ENCODE data around the gene TFCP2L1. TPM values are rescaled to one million over a fixed set of nuclear protein-coding genes. Genes with fewer than 3 reads are reported as not detected.
"Not testable (repeated sequence)": the region's sequence is repeated elsewhere in the genome, so short reads cannot be mapped to it uniquely, and the experiment has no call there.

TFCP2L1 gene
- total RNA-seq, 4 donors from 2014 or later = 18.3 to 75.8 (median 49.3) TPM

DNA sequence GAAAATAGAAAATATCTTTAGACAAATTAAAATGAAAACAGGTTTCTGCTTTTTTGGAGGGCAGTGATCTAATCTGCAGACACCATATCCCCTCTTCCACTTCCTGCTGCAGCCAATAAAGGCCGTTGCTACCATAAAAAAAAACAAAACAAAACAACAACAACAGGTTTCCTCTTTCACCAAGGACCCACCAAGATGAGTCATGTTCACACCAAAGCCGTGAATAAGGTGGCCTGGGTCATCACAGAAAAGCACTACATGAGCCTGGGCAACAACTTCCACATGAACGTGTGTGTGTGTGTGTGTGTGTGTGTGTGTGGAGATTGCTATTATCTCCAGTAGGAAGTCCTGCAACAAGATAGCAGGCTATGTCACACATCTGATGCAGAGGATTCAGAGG lies 24.8 kb upstream of the TFCP2L1 start:
- intact Hi-C loops (cut with DNase I; ENCODE audit: low total_unique reads) = no loop called here
- 25 to 30% methylated on average over 3 of the region's 3 CpGs for WGBS, 2 donors
- no peak for TF ChIP-seq POLR2A (IDR thresholded peaks at IDR 0.05)
- TF ChIP-seq, protein P1, sequence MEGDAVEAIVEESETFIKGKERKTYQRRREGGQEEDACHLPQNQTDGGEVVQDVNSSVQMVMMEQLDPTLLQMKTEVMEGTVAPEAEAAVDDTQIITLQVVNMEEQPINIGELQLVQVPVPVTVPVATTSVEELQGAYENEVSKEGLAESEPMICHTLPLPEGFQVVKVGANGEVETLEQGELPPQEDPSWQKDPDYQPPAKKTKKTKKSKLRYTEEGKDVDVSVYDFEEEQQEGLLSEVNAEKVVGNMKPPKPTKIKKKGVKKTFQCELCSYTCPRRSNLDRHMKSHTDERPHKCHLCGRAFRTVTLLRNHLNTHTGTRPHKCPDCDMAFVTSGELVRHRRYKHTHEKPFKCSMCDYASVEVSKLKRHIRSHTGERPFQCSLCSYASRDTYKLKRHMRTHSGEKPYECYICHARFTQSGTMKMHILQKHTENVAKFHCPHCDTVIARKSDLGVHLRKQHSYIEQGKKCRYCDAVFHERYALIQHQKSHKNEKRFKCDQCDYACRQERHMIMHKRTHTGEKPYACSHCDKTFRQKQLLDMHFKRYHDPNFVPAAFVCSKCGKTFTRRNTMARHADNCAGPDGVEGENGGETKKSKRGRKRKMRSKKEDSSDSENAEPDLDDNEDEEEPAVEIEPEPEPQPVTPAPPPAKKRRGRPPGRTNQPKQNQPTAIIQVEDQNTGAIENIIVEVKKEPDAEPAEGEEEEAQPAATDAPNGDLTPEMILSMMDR (IDR thresholded peaks at IDR 0.05) = no peak
- H3K4me3 ChIP-seq (ENCODE audit: low read depth, poor library complexity, severe bottlenecking) = no peak overlapping the region
- no peak for DNase-seq (ENCODE audit: low spot score in 2 of 2)

- DNase-seq (ENCODE audit: low spot score in 2 of 2) = no peak
- TF ChIP-seq POLR2A (IDR thresholded peaks at IDR 0.05) = no peak
- TF ChIP-seq, protein P1 (IDR thresholded peaks at IDR 0.05) = no peak
- no peak overlapping the region for H3K4me3 ChIP-seq (ENCODE audit: low read depth, poor library complexity, severe bottlenecking)
- intact Hi-C loops (cut with DNase I; ENCODE audit: low total_unique reads) = no loop called here
These were observed 24.3 kb upstream of the TFCP2L1 start for GRCh38 chr2:121309323-121309722.

GRCh38 chr2:121307048-121307447 lies 22.0 kb upstream of the TFCP2L1 start:
- intact Hi-C loops (cut with DNase I; ENCODE audit: low total_unique reads) = no loop called here
- H3K4me3 ChIP-seq (ENCODE audit: low read depth, poor library complexity, severe bottlenecking) = no peak overlapping the region
- no peak for DNase-seq (ENCODE audit: low spot score in 2 of 2)
- TF ChIP-seq, protein P1 (IDR thresholded peaks at IDR 0.05) = no peak
- TF ChIP-seq POLR2A (IDR thresholded peaks at IDR 0.05) = no peak
- 92 to 97% methylated on average over 2 of the region's 2 CpGs for WGBS, 2 donors

DNA sequence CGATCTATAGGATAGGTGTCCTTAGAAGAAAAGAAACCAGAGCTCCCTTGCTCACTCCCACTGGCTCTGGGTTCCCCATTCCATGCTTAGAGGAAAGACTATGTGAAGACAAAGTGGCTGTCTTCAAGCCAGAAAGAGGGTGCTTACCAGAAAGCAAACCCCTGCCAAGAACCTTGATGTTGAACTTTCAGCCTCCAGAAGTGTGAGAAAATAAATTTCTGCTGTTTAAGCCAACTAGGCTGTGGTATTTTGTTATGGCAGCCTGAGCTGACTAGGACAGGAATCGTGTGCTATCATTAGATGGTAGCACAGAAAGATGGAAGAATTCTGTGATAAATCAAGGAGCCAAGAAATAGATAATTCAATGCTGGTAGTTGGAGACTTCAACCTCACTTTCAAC lies 19.9 kb upstream of the TFCP2L1 start:
- 78 to 87% methylated on average over 2 of the region's 2 CpGs for WGBS, 2 donors

DNA sequence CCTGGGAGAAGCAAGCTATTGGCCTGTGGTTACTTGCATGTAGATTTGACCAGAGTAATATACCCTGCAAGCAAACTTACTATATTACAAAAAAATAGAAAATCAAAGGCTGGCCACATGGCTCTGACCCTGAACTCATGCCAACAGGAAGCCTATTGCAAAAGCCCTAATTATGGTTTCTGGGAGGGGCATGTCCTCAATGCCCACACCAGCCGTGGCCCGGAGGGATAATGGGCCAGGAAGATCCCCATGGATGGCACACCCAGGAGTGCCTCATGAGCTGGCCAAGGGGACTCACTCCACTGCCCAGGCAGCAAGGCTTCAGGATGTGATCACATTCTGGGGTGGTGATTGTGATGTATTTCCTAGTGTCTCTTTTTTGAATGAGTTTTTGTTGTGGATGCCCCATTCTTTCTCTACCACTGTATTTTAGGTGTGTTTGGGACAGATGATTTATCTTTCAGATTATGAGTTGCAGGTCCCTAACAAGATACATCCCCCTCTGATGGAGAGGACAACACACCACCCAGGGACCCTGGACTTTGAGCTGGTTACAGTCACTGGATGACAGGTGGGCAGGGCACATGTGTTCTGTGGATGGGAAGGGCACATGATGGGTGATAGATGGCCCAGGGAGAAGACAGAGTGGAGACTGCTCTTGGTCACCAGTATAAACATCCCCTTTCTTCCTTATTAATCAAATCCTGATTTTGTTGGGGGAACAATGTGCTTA lies 18.7 kb upstream of the TFCP2L1 start:
- WGBS, 2 donors = 36 to 57% methylated on average over 2 of the region's 2 CpGs
- peak in 1 of 2 donors; percentile 70 for DNase-seq (ENCODE audit: low spot score in 2 of 2)
- no peak overlapping the region for H3K4me3 ChIP-seq (ENCODE audit: low read depth, poor library complexity, severe bottlenecking)
- intact Hi-C loops (cut with DNase I; ENCODE audit: low total_unique reads) = no loop called here
- TF ChIP-seq, protein P1 (IDR thresholded peaks at IDR 0.05) = no peak
- TF ChIP-seq POLR2A (IDR thresholded peaks at IDR 0.05) = no peak

More for the DNA sequence above, 19.9 kb upstream of the TFCP2L1 start:
- no peak for DNase-seq (ENCODE audit: low spot score in 2 of 2)
- TF ChIP-seq POLR2A (IDR thresholded peaks at IDR 0.05) = no peak
- TF ChIP-seq, protein P1 (IDR thresholded peaks at IDR 0.05) = no peak
- H3K4me3 ChIP-seq (ENCODE audit: low read depth, poor library complexity, severe bottlenecking) = no peak overlapping the region
- intact Hi-C loops (cut with DNase I; ENCODE audit: low total_unique reads) = no loop called here

- H3K4me3 ChIP-seq (ENCODE audit: low read depth, poor library complexity, severe bottlenecking); DNase-seq (ENCODE audit: low spot score in 2 of 2); intact Hi-C loops (cut with DNase I; ENCODE audit: low total_unique reads): not testable (repeated sequence)
These were observed 16.2 kb upstream of the TFCP2L1 start for GRCh38 chr2:121301190-121301589.
